Activated CD4-positive, alpha-beta T cell treated with anti-CD3 and anti-CD28 coated beads for 36 hours (primary cell): Measurements from ENCODE around the gene ZNF358. TPM values are rescaled to one million over a fixed set of nuclear protein-coding genes. Genes with fewer than 3 reads are reported as not detected.
A peak's percentile ranks its signal among the peaks of the same experiment; 100 is the strongest.

ENCODE experiments used
- ATAC-seq: fragments of 200-7000 bp; cut with Tn5 transposase; one replicate; pipeline ENCODE4 v1.10.0; 2021; ENCODE audit warnings: mild to moderate bottlenecking, moderate library complexity
- CTCF ChIA-PET: fragments of 350-600 bp; sonication (Branson Sonifier 250); formaldehyde crosslinking; loops from one replicate; lab custom pipeline; 2021; ENCODE audit warnings: antibody characterized with exemption; lab: Charles Lee
- POLR2A ChIA-PET: fragments of 350-600 bp; sonication (Branson Sonifier 250); formaldehyde crosslinking; loops from one replicate; lab custom pipeline; 2021; ENCODE audit warnings: antibody characterized with exemption, inconsistent platforms; lab: Charles Lee
- DNase-seq: peaks from one replicate; pipeline ENCODE4 v3.0.0-alpha.2; 2020
- H3K27ac Mint-ChIP-seq: one replicate; pipeline ENCODE4 v1.8.0; 2021; ENCODE audit warnings: mixed read lengths
- H3K27me3 Mint-ChIP-seq: one replicate; pipeline ENCODE4 v1.8.0; 2021; ENCODE audit warnings: mixed read lengths
- H3K36me3 Mint-ChIP-seq: one replicate; pipeline ENCODE4 v1.8.0; 2021; ENCODE audit warnings: low read depth, mixed read lengths
- H3K4me1 Mint-ChIP-seq: one replicate; pipeline ENCODE4 v1.8.0; 2021; ENCODE audit warnings: mixed read lengths
- H3K4me3 Mint-ChIP-seq: one replicate; pipeline ENCODE4 v1.8.0; 2021; ENCODE audit warnings: mild to moderate bottlenecking, moderate library complexity, mixed read lengths
- H3K9me3 Mint-ChIP-seq: one replicate; pipeline ENCODE4 v1.8.0; 2021; ENCODE audit warnings: low read depth, mixed read lengths
- intact Hi-C, 2 experiments: fragments of 100-400 bp; cut with DNase I in 1 of 2; cut with micrococcal nuclease in 1 of 2; formaldehyde crosslinking; loops; one replicate each; pipeline versions ENCODE4 v1.14.2 to v1.15.1; 2022 to 2024; cut with DNase I, micrococcal nuclease
- total RNA-seq, 2 experiments: library from RNA; stranded (reverse); gene quantifications; one replicate each; pipeline ENCODE4 v1.2.3, GENCODE V29; 2021

The ZNF358 gene
- total RNA-seq, 2 experiments from 2014 or later, result 5.1 to 8.5 TPM

- no peak overlapping the region for H3K27ac Mint-ChIP-seq
- ATAC-seq, result no peak
Measured at GRCh38 chr19:7478173-7478842, 37.6 kb upstream of the ZNF358 start.

GRCh38 chr19:7478843-7479227 is 37.1 kb upstream of the ZNF358 start:
- ChIA-PET CTCF (no interaction called here), POLR2A (no interaction called here)
- H3K27ac Mint-ChIP-seq, result no peak overlapping the region
- ATAC-seq, result no peak
- intact Hi-C loops, result no loop called here
- no peaks in the 10 kb centered on the region for H3K36me3 Mint-ChIP-seq
- no peak overlapping the region for H3K4me3 Mint-ChIP-seq
- peaks cover 7% of the 10 kb centered on the region for H3K4me1 Mint-ChIP-seq
- H3K9me3 Mint-ChIP-seq, result no peaks in the 10 kb centered on the region
- DNase-seq, result no peak
- H3K27me3 Mint-ChIP-seq, result no peaks in the 10 kb centered on the region

More at GRCh38 chr19:7478173-7478842, 37.6 kb upstream of the ZNF358 start:
- Mint-ChIP-seq H3K9me3 (no peaks in the 10 kb centered on the region), H3K36me3 (no peaks in the 10 kb centered on the region), H3K27me3 (no peaks in the 10 kb centered on the region), H3K4me3 (no peak overlapping the region), H3K4me1 (peaks cover 4% of the 10 kb centered on the region)
- POLR2A ChIA-PET, result no interaction called here
- intact Hi-C loops, result no loop called here
- CTCF ChIA-PET, result no interaction called here
- no peak for DNase-seq

- H3K27me3 Mint-ChIP-seq, result no peaks in the 10 kb centered on the region
- H3K4me3 Mint-ChIP-seq, result no peak overlapping the region
- H3K9me3 Mint-ChIP-seq, result no peaks in the 10 kb centered on the region
- H3K4me1 Mint-ChIP-seq, result peaks cover 7% of the 10 kb centered on the region
- no peak overlapping the region for H3K27ac Mint-ChIP-seq
- ChIA-PET CTCF (no interaction called here), POLR2A (no interaction called here)
- ATAC-seq (no peak), DNase-seq (no peak)
- no peaks in the 10 kb centered on the region for H3K36me3 Mint-ChIP-seq
- intact Hi-C loops, result no loop called here
Measured at GRCh38 chr19:7480222-7480969, 35.5 kb upstream of the ZNF358 start.

- Mint-ChIP-seq H3K9me3 (no peaks in the 10 kb centered on the region), H3K27me3 (no peaks in the 10 kb centered on the region), H3K4me3 (no peak overlapping the region), H3K27ac (no peak overlapping the region), H3K4me1 (peaks cover 7% of the 10 kb centered on the region), H3K36me3 (no peaks in the 10 kb centered on the region)
- intact Hi-C loops, result no loop called here
- POLR2A ChIA-PET, result no interaction called here
- CTCF ChIA-PET, result interaction anchor here (0.6 kb wide), 1 partner anchor 123 kb away, joined by 3 read pairs; no protein-coding TSS in a partner anchor
- DNase-seq (no peak), ATAC-seq (no peak)
Measured at GRCh38 chr19:7480970-7481255, 35.0 kb upstream of the ZNF358 start.

GRCh38 chr19:7482584-7483439 is 33.1 kb upstream of the ZNF358 start:
- Mint-ChIP-seq H3K4me3 (no peak overlapping the region), H3K4me1 (peaks cover 7% of the 10 kb centered on the region), H3K36me3 (no peaks in the 10 kb centered on the region), H3K27me3 (no peaks in the 10 kb centered on the region), H3K9me3 (no peaks in the 10 kb centered on the region), H3K27ac (no peak overlapping the region)
- ChIA-PET CTCF (no interaction called here), POLR2A (no interaction called here)
- no peak for ATAC-seq
- intact Hi-C loops, result no loop called here
- DNase-seq, result peak; percentile 29

- Mint-ChIP-seq H3K4me3 (no peak overlapping the region), H3K4me1 (peaks cover 7% of the 10 kb centered on the region), H3K27me3 (no peaks in the 10 kb centered on the region), H3K36me3 (no peaks in the 10 kb centered on the region), H3K27ac (no peak overlapping the region), H3K9me3 (no peaks in the 10 kb centered on the region)
- ATAC-seq (no peak), DNase-seq (no peak)
- POLR2A ChIA-PET, result interaction anchor here (0.5 to 0.7 kb wide), 2 partner anchors 15 to 25 kb away, joined by 3 read pairs; no protein-coding TSS in a partner anchor
- intact Hi-C loops, result no loop called here
- CTCF ChIA-PET, result interaction anchor here (0.8 kb wide), 1 partner anchor 117 kb away, joined by 3 read pairs; no protein-coding TSS in a partner anchor
Measured at GRCh38 chr19:7483720-7484201, 32.1 kb upstream of the ZNF358 start.

- intact Hi-C loops, result no loop called here
- ChIA-PET POLR2A (no interaction called here), CTCF (interaction anchor here (0.7 kb wide), 1 partner anchor 349 kb away, joined by 3 read pairs; no protein-coding TSS in a partner anchor)
- ATAC-seq, result no peak
- Mint-ChIP-seq H3K4me1 (peaks cover 17% of the 10 kb centered on the region), H3K36me3 (no peaks in the 10 kb centered on the region), H3K27ac (no peak overlapping the region), H3K27me3 (no peaks in the 10 kb centered on the region), H3K4me3 (no peak overlapping the region), H3K9me3 (no peaks in the 10 kb centered on the region)
- no peak for DNase-seq
Measured at GRCh38 chr19:7486923-7487322, 29.0 kb upstream of the ZNF358 start.

- peak; percentile 88 for ATAC-seq
Measured at GRCh38 chr19:7488736-7489353, 27.1 kb upstream of the ZNF358 start, which contains the start of gene PEX11G. TSS of gene PEX11G (minus strand) at chr19:7489035. CDS start at chr19:7489010, 25 bp downstream.

GRCh38 chr19:7489609-7490044 is 26.3 kb upstream of the ZNF358 start:
- Mint-ChIP-seq H3K4me1 (peaks cover 20% of the 10 kb centered on the region), H3K9me3 (no peaks in the 10 kb centered on the region), H3K4me3 (peak overlapping the region; percentile 73), H3K27me3 (no peaks in the 10 kb centered on the region), H3K27ac (no peak overlapping the region), H3K36me3 (no peaks in the 10 kb centered on the region)
- ATAC-seq (no peak), DNase-seq (no peak)
- POLR2A ChIA-PET, result no interaction called here
- intact Hi-C loops, result loop anchor here in 1 of 2 experiments (1.0 to 2.0 kb wide), 6 partner anchors 17 to 391 kb away; partner anchors contain the start of genes MCOLN1 and PNPLA6
- CTCF ChIA-PET, result no interaction called here

More at GRCh38 chr19:7488736-7489353, 27.1 kb upstream of the ZNF358 start, which contains the start of gene PEX11G:
- Mint-ChIP-seq H3K4me1 (peaks cover 20% of the 10 kb centered on the region), H3K36me3 (no peaks in the 10 kb centered on the region), H3K27ac (peak within 1 kb of the TSS; percentile 76), H3K4me3 (peak within 1 kb of the TSS; percentile 73), H3K9me3 (no peaks in the 10 kb centered on the region), H3K27me3 (no peaks in the 10 kb centered on the region)
- POLR2A ChIA-PET, result no interaction called here
- DNase-seq, result peak; percentile 95
- CTCF ChIA-PET, result interaction anchor here (0.6 to 0.7 kb wide), 2 partner anchors 15 to 412 kb away, joined by 3 read pairs; no protein-coding TSS in a partner anchor
- intact Hi-C loops, result loop anchor here in 1 of 2 experiments (1.0 to 2.0 kb wide), 6 partner anchors 17 to 390 kb away; partner anchors contain the start of genes MCOLN1 and PNPLA6

GRCh38 chr19:7492142-7492541 is 23.8 kb upstream of the ZNF358 start:
- ATAC-seq (peak; percentile 71), DNase-seq (peak; percentile 82)
- H3K36me3 Mint-ChIP-seq, result no peaks in the 10 kb centered on the region
- CTCF ChIA-PET, result no interaction called here
- H3K4me3 Mint-ChIP-seq, result no peak overlapping the region
- H3K4me1 Mint-ChIP-seq, result peaks cover 20% of the 10 kb centered on the region
- peaks cover 7% of the 10 kb centered on the region for H3K27me3 Mint-ChIP-seq
- H3K27ac Mint-ChIP-seq, result peak overlapping the region; percentile 15
- no peaks in the 10 kb centered on the region for H3K9me3 Mint-ChIP-seq
- POLR2A ChIA-PET, result no interaction called here
- intact Hi-C loops, result loop anchor here in 1 of 2 experiments (2.0 kb wide), 1 partner anchor 281 kb away; no protein-coding TSS in a partner anchor
